KG1 (cell line): ENCODE results near the gene KCNN1.
"Not testable (repeated sequence)": the region's sequence is repeated elsewhere in the genome, so short reads cannot be mapped to it uniquely, and the experiment has no call there.

Source experiments
- DNase-seq: peaks from one replicate; lab custom pipeline; 2025; lab: John Stamatoyannopoulos, UW

KCNN1 gene

GRCh38 chr19:17966550-17967256 lies at the start of gene KCNN1:
Gene KCNN1, plus strand, starts transcription at chr19:17967107. Its CDS starts 6,782 bp downstream, at chr19:17973889.
- no peak for DNase-seq

- DNase-seq = not testable (repeated sequence)
Measured at GRCh38 chr19:17918151-17918550, 48.8 kb upstream of the KCNN1 start.

GRCh38 chr19:17919122-17919521 lies 47.8 kb upstream of the KCNN1 start:
- not testable (repeated sequence) for DNase-seq

GRCh38 chr19:17920527-17920926 lies 46.4 kb upstream of the KCNN1 start:
- DNase-seq = no peak

GRCh38 chr19:17922138-17922537 lies 44.8 kb upstream of the KCNN1 start:
- no peak for DNase-seq

- DNase-seq = no peak
Measured at GRCh38 chr19:17926044-17926443, 40.9 kb upstream of the KCNN1 start.

GRCh38 chr19:17929056-17929455 lies 37.9 kb upstream of the KCNN1 start:
- DNase-seq = no peak

- no peak for DNase-seq
Measured at GRCh38 chr19:17931532-17932191, 35.2 kb upstream of the KCNN1 start.

- peak; percentile 89 for DNase-seq
Measured at GRCh38 chr19:17932485-17933338, 34.2 kb upstream of the KCNN1 start, which contains the start of gene CCDC124. Gene CCDC124, plus strand, starts transcription at chr19:17933015. Its CDS starts 3,406 bp downstream, at chr19:17936421.

- no peak for DNase-seq
Measured at GRCh38 chr19:17933414-17934129, 33.3 kb upstream of the KCNN1 start.

- DNase-seq = no peak
Measured at GRCh38 chr19:17936379-17936778, 30.5 kb upstream of the KCNN1 start.

GRCh38 chr19:17937371-17937900 lies 29.5 kb upstream of the KCNN1 start:
- DNase-seq = no peak

- DNase-seq = no peak
Measured at GRCh38 chr19:17938092-17938845, 28.6 kb upstream of the KCNN1 start.

GRCh38 chr19:17942181-17942580 lies 24.7 kb upstream of the KCNN1 start:
- DNase-seq = no peak

GRCh38 chr19:17942582-17943273 lies 24.2 kb upstream of the KCNN1 start:
- DNase-seq = no peak

- DNase-seq = no peak
Measured at GRCh38 chr19:17943274-17944221, 23.4 kb upstream of the KCNN1 start.

GRCh38 chr19:17944301-17944700 lies 22.6 kb upstream of the KCNN1 start:
- no peak for DNase-seq

- DNase-seq = no peak
Measured at GRCh38 chr19:17946965-17947784, 19.7 kb upstream of the KCNN1 start.
